GM23338 (cell line): ENCODE measurements around the gene OR2L5. TPM values are rescaled to one million over a fixed set of nuclear protein-coding genes. Genes with fewer than 3 reads are reported as not detected.

Experiments
- ATAC-seq: fragments of 200-7000 bp; cut with Tn5 transposase; 3 replicates; pipeline ENCODE4 v1.9.1; 2020
- DNase-seq: peaks from one replicate; pipeline ENCODE4 v3.0.0-alpha.2; 2015; ENCODE audit warnings: low spot score
- H2AFZ ChIP-seq: fragments of 200-600 bp; sonication (generic); 2 replicates; pipeline ENCODE4 v1.8.0; 2016; ENCODE audit warnings: antibody characterized with exemption, mild to moderate bottlenecking, moderate library complexity
- H3F3A ChIP-seq: fragments of 200-600 bp; sonication (generic); replicated peaks from 2 replicates; pipeline ENCODE4 v1.8.0; 2017; ENCODE audit warnings: antibody characterized with exemption, mixed run types, low read depth
- H3K27ac ChIP-seq: fragments of 200-600 bp; sonication (generic); 2 replicates; pipeline ENCODE4 v1.6.1; 2016; ENCODE audit warnings: low read depth
- H3K27me3 ChIP-seq: fragments of 200-600 bp; sonication (generic); 2 replicates; pipeline ENCODE4 v1.8.0; 2016; ENCODE audit warnings: mild to moderate bottlenecking, mixed run types, moderate library complexity; ENCODE audit not compliant: insufficient read depth
- H3K36me3 ChIP-seq: fragments of 200-600 bp; sonication (generic); 2 replicates; pipeline ENCODE4 v1.8.0; 2016; ENCODE audit warnings: mild to moderate bottlenecking; ENCODE audit not compliant: insufficient read depth
- H3K4me1 ChIP-seq: fragments of 200-600 bp; sonication (generic); 2 replicates; pipeline ENCODE4 v1.8.0; 2016; ENCODE audit warnings: mild to moderate bottlenecking, moderate library complexity; ENCODE audit not compliant: insufficient read depth
- H3K4me2 ChIP-seq: fragments of 200-600 bp; sonication (generic); 2 replicates; pipeline ENCODE4 v1.7.1; 2017; ENCODE audit warnings: mixed run types
- H3K4me3 ChIP-seq: fragments of 200-600 bp; sonication (generic); 2 replicates; pipeline ENCODE4 v1.6.1; 2016; ENCODE audit warnings: mixed run types
- H3K79me2 ChIP-seq: fragments of 200-600 bp; sonication (generic); replicated peaks from 2 replicates; pipeline ENCODE4 v1.8.0; 2017; ENCODE audit warnings: mild to moderate bottlenecking; ENCODE audit not compliant: insufficient read depth
- H3K9me2 ChIP-seq: fragments of 200-600 bp; sonication (generic); 2 replicates; pipeline ENCODE4 v1.8.0; 2017; ENCODE audit not compliant: insufficient read depth
- H4K20me1 ChIP-seq: fragments of 200-600 bp; sonication (generic); replicated peaks from 2 replicates; pipeline ENCODE4 v1.8.0; 2017; ENCODE audit warnings: mild to moderate bottlenecking; ENCODE audit not compliant: insufficient read depth
- H3K27ac Mint-ChIP-seq: 2 replicates; pipeline ENCODE4 v1.8.0; 2020; ENCODE audit warnings: inconsistent platforms, mild to moderate bottlenecking, moderate library complexity, mixed read lengths
- H3K27me3 Mint-ChIP-seq: 3 replicates; pipeline ENCODE4 v1.8.0; 2022; ENCODE audit warnings: low read depth, mild to moderate bottlenecking, moderate library complexity, mixed read lengths, inconsistent platforms; ENCODE audit not compliant: insufficient read depth, poor library complexity
- H3K36me3 Mint-ChIP-seq: 3 replicates; pipeline ENCODE4 v1.8.0; 2021; ENCODE audit warnings: low read depth, mild to moderate bottlenecking, inconsistent platforms, moderate library complexity, mixed read lengths
- H3K4me1 Mint-ChIP-seq: 3 replicates; pipeline ENCODE4 v1.8.0; 2020; ENCODE audit warnings: mild to moderate bottlenecking, inconsistent platforms, mixed read lengths
- H3K4me3 Mint-ChIP-seq: 3 replicates; pipeline ENCODE4 v1.8.0; 2021; ENCODE audit warnings: moderate library complexity, mild to moderate bottlenecking, inconsistent platforms, mixed read lengths
- H3K9me3 Mint-ChIP-seq: 3 replicates; pipeline ENCODE4 v1.8.0; 2020; ENCODE audit warnings: moderate library complexity, mild to moderate bottlenecking, inconsistent platforms, mixed read lengths
- CREB1 ChIP-seq: fragments of 250-450 bp; sonication (Bioruptor Pico); IDR thresholded peaks from 2 replicates; pipeline ENCODE4 v1.5.0; 2020; ENCODE audit warnings: low read depth, mild to moderate bottlenecking, moderate library complexity
- CTCF ChIP-seq, 2 experiments: fragments of 200-600 bp in 1 of 2; sonication (generic) in 1 of 2; conservative IDR thresholded peaks; 2 replicates each; pipeline versions ENCODE4 v1.5.1 to v1.6.1; 2016 to 2017; ENCODE audit warnings: antibody characterized with exemption in 2 of 2, low read depth in 2 of 2, mild to moderate bottlenecking in 2 of 2, moderate library complexity in 1 of 2
- ETS1 ChIP-seq: IDR thresholded peaks from 2 replicates; pipeline ENCODE4 v1.6.1; 2016; ENCODE audit warnings: antibody characterized with exemption
- EZH2 ChIP-seq: fragments of 200-600 bp; sonication (generic); IDR thresholded peaks from one replicate; pipeline ENCODE4 v1.8.0; 2017; ENCODE audit warnings: antibody characterized with exemption, mild to moderate bottlenecking, low read depth; ENCODE audit not compliant: unreplicated experiment
- EZH2phosphoT487 ChIP-seq: fragments of 200-600 bp; sonication (generic); IDR thresholded peaks from one replicate; pipeline ENCODE4 v1.8.1; 2018; ENCODE audit warnings: antibody characterized with exemption; ENCODE audit not compliant: unreplicated experiment
- JUNB ChIP-seq: IDR thresholded peaks from one replicate; pipeline ENCODE4 v1.6.1; 2016; ENCODE audit warnings: antibody characterized with exemption; ENCODE audit not compliant: unreplicated experiment
- NANOG ChIP-seq: IDR thresholded peaks from 2 replicates; pipeline ENCODE4 v1.6.1; 2016; ENCODE audit warnings: antibody characterized with exemption, borderline replicate concordance
- POLR2AphosphoS5 ChIP-seq: IDR thresholded peaks from 2 replicates; pipeline ENCODE4 v1.6.1; 2016; ENCODE audit warnings: antibody characterized with exemption, low read depth
- REST ChIP-seq: IDR thresholded peaks from one replicate; pipeline ENCODE4 v1.6.1; 2018; ENCODE audit warnings: antibody characterized with exemption; ENCODE audit not compliant: unreplicated experiment
- STAT1 ChIP-seq: IDR thresholded peaks from one replicate; pipeline ENCODE4 v1.6.1; 2016; ENCODE audit warnings: antibody characterized with exemption; ENCODE audit not compliant: unreplicated experiment
- ZNF114 ChIP-seq: fragments of 250-450 bp; sonication (Bioruptor Pico); IDR thresholded peaks from 2 replicates; pipeline ENCODE4 v1.5.0; 2020; ENCODE audit warnings: mild to moderate bottlenecking, moderate library complexity
- ZNF331 ChIP-seq: fragments of 250-450 bp; sonication (Bioruptor Pico); IDR thresholded peaks from 2 replicates; pipeline ENCODE4 v1.5.0; 2020; ENCODE audit warnings: low read depth, mild to moderate bottlenecking, moderate library complexity
- ZNF462 ChIP-seq: fragments of 250-450 bp; sonication (Bioruptor Pico); IDR thresholded peaks from 2 replicates; pipeline ENCODE4 v1.5.0; 2020; ENCODE audit warnings: mild to moderate bottlenecking, moderate library complexity
- polyA plus RNA-seq: library from polyadenylated mRNA; unstranded; fragments of >200 nt; fragmentation: Nextera tagmentation; extraction: Ambion mirVana; gene quantifications from 2 replicates; pipeline ENCODE4 v1.2.1, GENCODE V29; 2016
- total RNA-seq: library from RNA; depleted of rRNA; stranded (reverse); fragments of >200 nt; shearing (Covaris generic); gene quantifications from 2 replicates; pipeline ENCODE4 v1.2.3, GENCODE V29; 2014

OR2L5 gene
- total and polyA plus RNA-seq, 2 experiments from 2014 or later, result not detected

DNA sequence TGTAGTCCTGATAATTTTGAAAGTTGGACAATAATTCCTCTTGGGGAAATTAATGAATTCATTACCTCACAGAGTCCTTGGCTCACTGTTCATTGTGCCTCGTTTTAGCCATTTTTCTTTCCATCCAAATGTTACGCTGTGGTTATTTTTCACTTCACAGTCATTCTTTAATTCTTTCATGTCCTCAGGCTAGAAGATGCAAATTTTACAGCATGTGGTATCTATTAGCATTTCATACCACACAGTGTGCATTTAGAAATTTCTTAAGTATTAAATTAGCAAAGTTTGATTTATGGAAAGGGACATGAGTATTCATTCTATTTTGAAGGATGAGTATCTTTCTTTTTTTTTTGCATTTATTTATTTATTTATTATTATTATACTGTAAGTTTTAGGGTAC lies 51.6 kb downstream of the OR2L5 start:
- Histone ChIP-seq H3K27ac (no peak overlapping the region), H3K9me2 (no peaks in the 10 kb centered on the region), H3K4me3 (no peak overlapping the region), H3F3A (no peaks in the 10 kb centered on the region), H3K4me2 (no peak overlapping the region), H3K36me3 (no peaks in the 10 kb centered on the region), H3K79me2 (no peaks in the 10 kb centered on the region), H2AFZ (no peak overlapping the region), H3K27me3 (no peaks in the 10 kb centered on the region), H3K4me1 (no peaks in the 10 kb centered on the region), H4K20me1 (no peaks in the 10 kb centered on the region)
- DNase-seq, result no peak
- peaks cover 11% of the 10 kb centered on the region for H3K36me3 Mint-ChIP-seq
- no peak overlapping the region for H3K4me3 Mint-ChIP-seq
- peaks cover 4% of the 10 kb centered on the region for H3K27me3 Mint-ChIP-seq
- no peak overlapping the region for H3K27ac Mint-ChIP-seq
- TF ChIP-seq EZH2, result no peak
- no peak for TF ChIP-seq CREB1 (CRISPR knock-in tag)
- TF ChIP-seq ZNF462 (CRISPR knock-in tag), result no peak
- no peak for TF ChIP-seq STAT1
- no peak for TF ChIP-seq ETS1
- no peak for TF ChIP-seq JUNB
- TF ChIP-seq NANOG, result no peak
- TF ChIP-seq CTCF (conservative IDR thresholded peaks at IDR 0.05; ENCODE audit: low read depth in 2 of 2), result no peak
- TF ChIP-seq ZNF331, result no peak
- no peak for TF ChIP-seq ZNF114
- no peak for TF ChIP-seq POLR2AphosphoS5
- TF ChIP-seq EZH2phosphoT487, result no peak
- no peak for TF ChIP-seq REST
- no peaks in the 10 kb centered on the region for H3K4me1 Mint-ChIP-seq
- no peak for ATAC-seq
- peaks cover 87% of the 10 kb centered on the region for H3K9me3 Mint-ChIP-seq
